PC-3 (cell line): ENCODE data around the gene ARMC3.

ENCODE experiments used
- CTCF ChIP-seq: fragments of 300-600 bp; sonication (generic); conservative IDR thresholded peaks from 2 replicates; pipeline ENCODE4 v1.5.1; 2017; ENCODE audit warnings: antibody characterized with exemption, low read depth, mild to moderate bottlenecking, low read length
- EZH2 ChIP-seq: fragments of 300-600 bp; sonication (generic); IDR thresholded peaks from one replicate; pipeline ENCODE4 v1.6.1; 2017; ENCODE audit warnings: antibody characterized with exemption, mild to moderate bottlenecking, low read length; ENCODE audit not compliant: unreplicated experiment

- TF ChIP-seq CTCF: no peak
- no peak for TF ChIP-seq EZH2
Measured at GRCh38 chr10:23056186-23056579, 128.3 kb downstream of the ARMC3 start.
